ENCODE data around the gene TNN.
"Not testable (repeated sequence)": the region's sequence is repeated elsewhere in the genome, so short reads cannot be mapped to it uniquely, and the experiment has no call there.

The TNN gene

GRCh38 chr1:175072099-175072951 is 4.7 kb downstream of the TNN start:
- DNase-seq (ENCODE audit: low read depth) = peak; percentile 53

- DNase-seq (ENCODE audit: low read depth) = no peak
These were observed 5.4 kb downstream of the TNN start for GRCh38 chr1:175073061-175073460.

- no peak for DNase-seq (ENCODE audit: low read depth)
These were observed 6.0 kb downstream of the TNN start for GRCh38 chr1:175073633-175074032.

- no peak for DNase-seq (ENCODE audit: low read depth)
These were observed 8.2 kb downstream of the TNN start for GRCh38 chr1:175075572-175076568.

- no peak for DNase-seq (ENCODE audit: low read depth)
These were observed 9.9 kb downstream of the TNN start for GRCh38 chr1:175077356-175078030.

GRCh38 chr1:175078629-175079028 is 11.0 kb downstream of the TNN start:
- DNase-seq (ENCODE audit: low read depth) = no peak

- no peak for DNase-seq (ENCODE audit: low read depth)
These were observed 11.7 kb downstream of the TNN start for GRCh38 chr1:175079338-175079737.

- DNase-seq (ENCODE audit: low read depth) = no peak
These were observed 12.4 kb downstream of the TNN start for GRCh38 chr1:175080030-175080429.

- no peak for DNase-seq (ENCODE audit: low read depth)
These were observed 14.3 kb downstream of the TNN start for GRCh38 chr1:175081983-175082382.

- no peak for DNase-seq (ENCODE audit: low read depth)
These were observed 20.9 kb downstream of the TNN start for GRCh38 chr1:175088525-175088951.

- DNase-seq (ENCODE audit: low read depth) = no peak
These were observed 21.6 kb downstream of the TNN start for GRCh38 chr1:175089136-175089718.

- DNase-seq (ENCODE audit: low read depth) = no peak
These were observed 23.1 kb downstream of the TNN start for GRCh38 chr1:175090780-175091179.

- DNase-seq (ENCODE audit: low read depth) = no peak
These were observed 27.0 kb downstream of the TNN start for GRCh38 chr1:175094626-175095025.

GRCh38 chr1:175095069-175095468 is 27.4 kb downstream of the TNN start:
- DNase-seq (ENCODE audit: low read depth) = no peak

- no peak for DNase-seq (ENCODE audit: low read depth)
These were observed 28.5 kb downstream of the TNN start for GRCh38 chr1:175095978-175096607.

- no peak for DNase-seq (ENCODE audit: low read depth)
These were observed 29.7 kb downstream of the TNN start for GRCh38 chr1:175097361-175097760.

GRCh38 chr1:175099916-175100315 is 32.3 kb downstream of the TNN start:
- DNase-seq (ENCODE audit: low read depth) = no peak

GRCh38 chr1:175102166-175102565 is 34.5 kb downstream of the TNN start:
- DNase-seq (ENCODE audit: low read depth) = not testable (repeated sequence)

- DNase-seq (ENCODE audit: low read depth) = not testable (repeated sequence)
These were observed 38.9 kb downstream of the TNN start for GRCh38 chr1:175106536-175106935.

- not testable (repeated sequence) for DNase-seq (ENCODE audit: low read depth)
These were observed 40.7 kb downstream of the TNN start for GRCh38 chr1:175108331-175108820.

- no peak for DNase-seq (ENCODE audit: low read depth)
These were observed 47.4 kb downstream of the TNN start for GRCh38 chr1:175114996-175115395.

Measured in non-pigmented ciliary epithelial cell (primary cell).